ENCODE results near the gene STX8. TPM values are rescaled to one million over a fixed set of nuclear protein-coding genes. Genes with fewer than 3 reads are reported as not detected.

Gene STX8
- polyA plus RNA-seq, 5 donors, result 52.5 to 68.2 (median 60.0) TPM

DNA sequence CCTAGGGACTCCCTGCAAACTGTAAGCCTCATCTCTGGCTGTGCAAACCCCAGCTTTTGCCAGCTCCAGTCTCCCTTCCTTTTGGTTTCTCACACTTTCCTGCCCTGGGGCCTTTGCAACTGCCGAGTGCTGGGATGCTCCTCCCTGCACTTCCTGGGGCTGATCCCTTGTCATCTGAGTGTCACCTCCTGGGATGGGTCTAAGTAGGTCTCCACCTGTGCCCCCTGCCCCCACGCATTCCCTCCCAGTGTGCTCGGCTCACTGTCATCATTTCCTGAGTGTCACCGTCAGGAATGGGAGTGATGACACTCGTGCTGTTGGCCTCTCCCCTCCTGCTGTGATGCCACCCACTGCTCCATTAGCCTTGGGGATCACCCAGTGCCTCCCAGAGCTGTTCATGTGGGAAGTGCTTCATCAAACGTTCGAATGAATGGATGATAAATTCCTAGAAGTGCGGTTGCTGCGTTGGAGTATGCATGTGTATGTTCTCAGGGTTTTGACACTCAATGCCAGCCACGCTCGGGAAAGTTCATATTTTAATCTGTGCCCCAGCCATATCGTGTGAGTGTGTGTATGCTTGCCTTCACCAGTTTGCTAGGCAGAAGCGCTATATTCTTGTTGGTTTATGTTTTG is 364.4 kb downstream of the STX8 start:
- DNase-seq, result no peak

DNA sequence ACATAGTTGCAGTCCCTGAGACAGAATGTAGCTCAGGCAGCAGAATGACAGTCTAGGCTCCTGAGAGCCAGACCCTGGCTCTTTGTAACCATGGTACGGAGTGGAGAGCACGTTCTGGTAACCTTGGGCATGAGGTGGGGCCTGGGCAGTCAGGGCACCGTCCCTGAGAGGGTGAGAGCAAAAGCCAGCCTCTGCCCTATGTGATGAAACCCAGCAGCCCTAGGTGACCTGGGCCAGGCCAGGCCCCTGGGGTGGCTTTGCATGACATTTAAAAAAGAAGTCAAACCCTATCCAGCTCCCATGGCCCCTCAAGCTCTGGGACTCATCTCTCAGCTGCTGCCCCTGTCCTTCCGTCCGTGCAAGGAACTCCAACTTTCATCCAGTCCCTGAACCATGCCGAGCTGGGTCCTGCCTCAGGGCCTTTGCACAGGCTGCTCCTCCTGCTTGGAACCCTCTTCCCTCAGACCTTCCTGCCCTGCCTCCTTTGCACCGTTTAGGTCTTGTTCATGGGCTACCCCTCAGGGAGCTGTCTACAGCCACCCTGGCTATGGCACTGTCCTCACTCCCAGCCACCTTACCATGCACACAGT is 365.7 kb downstream of the STX8 start:
- DNase-seq, result no peak

DNA sequence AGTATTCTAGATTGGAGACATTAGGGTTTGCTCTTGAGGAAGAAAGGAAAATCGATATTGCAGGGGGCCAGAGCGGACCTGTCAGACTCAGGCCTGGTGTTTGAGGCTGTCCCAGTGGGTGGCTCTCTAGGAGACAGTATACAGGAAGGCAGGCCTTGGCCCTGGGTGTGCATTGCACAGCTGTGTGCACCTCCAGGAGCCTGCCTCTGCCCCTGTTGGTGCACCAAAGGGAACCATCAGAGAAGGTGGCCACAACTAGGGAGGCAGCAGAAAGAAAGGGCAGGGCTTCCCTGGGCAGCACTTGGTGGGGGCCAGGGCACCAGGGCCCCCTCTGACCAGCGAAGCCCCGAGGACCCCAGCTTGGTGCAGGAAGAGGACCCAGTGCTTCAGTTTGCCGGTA is 366.3 kb downstream of the STX8 start:
- DNase-seq, result no peak

DNA sequence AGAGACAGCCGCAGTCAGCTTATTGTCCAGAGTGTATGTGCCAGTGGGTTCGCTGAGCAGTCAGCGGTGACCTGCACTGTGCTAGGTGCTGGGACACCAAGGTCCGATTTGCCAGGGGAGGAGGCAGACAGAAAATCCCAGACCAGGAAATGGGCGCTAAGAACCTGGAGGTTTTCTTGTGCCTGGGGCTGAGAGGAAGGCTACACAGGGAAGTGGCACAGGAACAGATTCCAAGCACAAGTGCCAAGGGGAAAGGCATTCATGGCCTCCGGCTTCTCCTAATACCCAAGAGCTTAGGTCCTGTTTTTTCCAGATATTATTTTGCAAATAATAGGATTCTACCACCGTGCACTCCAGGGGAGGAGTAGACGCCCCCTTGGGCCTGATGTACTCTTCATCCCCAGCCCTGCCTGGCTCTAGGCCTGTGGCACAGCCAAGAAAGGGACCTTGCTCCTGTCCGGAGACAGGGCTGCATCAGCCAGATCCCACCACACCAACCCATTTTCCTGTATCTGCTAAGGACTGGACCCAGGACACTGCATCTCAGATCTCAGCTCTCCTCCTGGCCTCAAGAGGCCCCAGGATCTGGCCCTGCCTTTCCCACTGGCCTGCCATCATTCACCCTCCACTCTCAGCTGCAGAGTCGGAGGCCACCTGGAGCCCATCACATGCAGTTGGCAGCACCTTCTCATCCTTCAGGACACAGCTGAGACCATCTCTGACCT is 367.1 kb downstream of the STX8 start:
- DNase-seq, result no peak

DNA sequence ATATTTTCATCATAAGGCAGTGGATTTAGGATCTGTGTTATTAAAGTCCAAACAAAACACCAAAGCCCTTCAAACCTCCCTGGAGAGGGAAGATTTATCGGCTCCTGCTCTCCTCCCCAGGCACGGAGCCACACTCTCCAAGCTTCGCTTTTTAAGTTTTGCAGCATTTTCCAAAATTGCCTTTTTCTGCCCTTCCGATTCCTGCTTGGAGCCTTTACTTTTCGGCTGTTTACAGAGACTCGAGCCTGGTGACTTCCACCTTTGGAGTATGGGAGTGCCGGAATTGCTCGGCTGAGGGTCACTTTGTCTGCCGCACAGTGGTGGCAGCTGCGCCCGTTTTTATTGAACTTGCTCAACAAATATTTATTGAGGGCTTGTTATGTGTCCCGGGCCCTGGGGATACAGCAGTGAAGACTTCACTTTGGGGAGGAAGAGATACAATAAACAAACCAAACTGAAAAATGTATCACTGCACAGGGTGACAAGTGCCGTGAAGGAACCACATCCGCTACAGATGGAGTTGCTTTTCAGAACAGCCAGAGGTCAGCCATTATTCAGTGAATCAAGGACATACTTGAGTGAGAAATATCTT is 368.8 kb downstream of the STX8 start:
- no peak for DNase-seq

DNA sequence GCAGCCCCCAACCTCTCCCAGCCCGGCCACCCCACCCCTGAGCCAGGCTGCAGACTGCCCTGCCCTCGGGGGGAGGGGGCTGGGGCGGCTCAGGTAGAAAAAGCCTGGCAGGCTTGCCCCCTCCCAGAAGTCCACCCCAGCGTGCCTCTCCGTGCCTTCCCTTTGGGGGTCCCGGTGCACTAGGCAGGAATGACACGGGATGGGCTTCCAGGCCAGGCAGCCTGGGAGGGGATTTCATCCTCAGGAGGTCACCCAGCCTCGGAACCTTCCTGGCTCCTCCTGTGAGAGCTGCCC is 369.3 kb downstream of the STX8 start:
- no peak for DNase-seq

DNA sequence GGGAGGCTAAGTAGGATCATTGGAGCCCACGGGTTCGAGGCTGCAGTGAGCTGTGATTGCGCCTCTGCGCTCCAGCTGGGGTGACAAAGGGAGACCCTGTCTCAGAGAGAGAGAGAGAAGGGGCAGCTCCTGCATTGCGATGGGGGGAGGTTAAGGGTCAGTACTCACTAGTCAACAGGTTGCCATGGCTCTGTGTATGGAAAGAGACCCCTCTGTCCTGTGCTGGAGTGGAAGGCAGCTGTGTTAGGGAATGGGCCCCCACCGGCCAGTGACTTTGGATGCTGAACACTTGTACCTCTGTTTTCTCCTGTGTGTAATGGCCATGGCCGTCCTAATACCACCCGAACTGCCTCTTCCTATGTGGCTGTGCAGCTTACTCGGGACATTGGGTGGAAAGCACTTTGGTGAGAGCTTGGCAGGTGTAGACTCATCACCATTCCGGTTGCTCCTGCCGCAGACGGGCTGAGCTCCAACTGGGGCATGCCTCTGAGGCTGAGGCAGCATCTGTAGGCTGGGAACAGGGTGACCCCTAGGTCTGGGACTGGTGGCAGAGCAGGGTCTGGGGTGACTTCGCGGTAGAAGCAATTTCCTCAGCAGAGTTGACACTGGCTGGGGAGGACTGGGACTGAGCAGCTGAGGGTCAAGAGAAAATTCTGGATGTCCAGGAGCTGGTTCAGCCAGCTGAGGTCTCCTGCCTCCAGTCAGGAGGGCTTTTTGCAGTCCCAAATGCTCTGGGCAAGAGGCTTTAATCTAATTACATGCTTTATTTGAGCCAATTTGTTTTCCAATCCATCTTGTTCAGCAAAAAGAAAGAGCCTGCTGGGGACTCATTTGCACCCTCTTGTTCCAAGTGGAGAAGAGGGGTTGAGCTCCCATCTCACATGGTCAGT is 369.9 kb downstream of the STX8 start:
- no peak for DNase-seq

DNA sequence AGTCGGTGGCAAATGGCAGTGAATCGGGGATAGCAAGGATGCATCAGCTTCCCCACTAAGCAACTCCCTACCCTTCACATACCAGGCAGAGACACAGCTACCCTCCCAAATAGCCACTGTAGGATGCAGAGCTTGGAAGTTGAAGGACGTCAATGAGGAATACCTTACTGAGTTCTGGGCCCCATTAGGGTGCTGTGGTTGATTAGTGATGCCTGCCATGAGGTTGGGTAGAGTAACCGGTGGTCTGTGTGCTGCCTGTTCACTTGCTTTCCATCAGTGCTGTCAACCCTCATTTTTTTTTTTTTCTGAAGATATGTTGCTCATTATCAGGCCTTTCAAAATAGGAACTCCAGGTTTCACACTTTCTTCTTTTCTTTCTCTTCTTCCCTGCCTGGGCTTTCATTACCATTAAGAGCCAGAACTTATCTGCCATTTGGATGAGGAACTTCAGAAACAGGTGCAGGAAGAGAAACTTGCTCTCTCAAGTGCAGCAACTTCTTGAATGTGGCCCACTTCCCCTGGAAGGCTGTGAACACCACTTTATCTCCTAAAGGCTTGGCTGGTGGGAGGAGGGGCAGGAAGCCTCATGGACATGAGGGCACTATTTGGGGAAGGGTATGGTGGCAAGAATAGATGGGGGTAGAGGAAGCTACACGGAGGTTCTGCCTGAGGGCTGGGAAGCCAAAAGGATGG is 370.8 kb downstream of the STX8 start:
- no peak for DNase-seq

DNA sequence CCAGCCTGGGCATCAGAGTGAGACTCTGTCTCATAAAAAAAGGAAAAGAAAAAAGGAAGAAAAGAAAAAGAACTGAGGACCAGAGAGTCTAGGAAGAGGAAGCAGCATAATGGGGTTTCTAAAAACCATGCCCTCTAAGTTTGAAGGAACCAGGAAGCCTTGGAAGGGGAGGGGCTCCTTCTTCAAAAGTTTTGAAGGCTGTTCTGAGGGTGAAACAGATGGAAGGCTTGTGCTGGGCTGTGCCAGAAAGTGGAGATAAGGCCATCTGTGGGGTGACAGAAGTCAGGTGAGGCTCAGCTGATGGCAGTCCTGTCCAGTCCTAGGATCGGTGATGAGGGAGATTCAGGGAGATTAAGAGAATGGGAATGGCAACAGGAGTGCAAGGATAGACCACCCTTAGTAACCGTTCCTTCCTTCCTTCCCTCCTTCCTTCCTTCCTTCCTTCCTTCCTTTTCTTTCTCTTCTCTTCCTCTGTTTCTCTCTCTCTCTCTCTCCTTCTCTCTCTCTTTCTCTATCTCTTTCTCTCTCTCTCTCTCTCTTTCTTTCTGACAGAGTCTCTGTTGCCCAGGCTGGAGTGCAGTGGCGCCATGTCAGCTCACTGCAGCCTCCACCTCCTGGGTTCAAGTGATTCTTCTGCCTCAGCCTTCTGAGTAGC is 371.7 kb downstream of the STX8 start:
- no peak for DNase-seq

DNA sequence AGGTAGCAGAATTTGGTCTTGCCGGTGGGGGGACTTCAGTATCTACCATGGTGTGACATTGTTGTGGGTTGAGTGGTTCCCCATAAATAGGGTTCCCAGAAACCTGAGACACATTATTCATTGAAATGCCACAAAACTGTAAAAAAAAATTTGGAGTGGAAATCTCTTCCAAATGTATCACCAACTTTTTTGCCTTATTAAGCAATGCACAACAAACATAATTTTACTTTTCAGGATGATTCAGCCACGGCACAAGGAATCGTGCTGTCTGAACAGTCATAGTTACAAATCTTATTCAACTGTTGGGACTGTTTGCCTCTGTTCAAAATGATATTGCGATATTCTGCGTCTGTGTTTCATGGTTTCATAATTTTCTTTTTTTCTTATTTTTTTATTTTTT is 373.1 kb downstream of the STX8 start:
- no peak for DNase-seq

DNA sequence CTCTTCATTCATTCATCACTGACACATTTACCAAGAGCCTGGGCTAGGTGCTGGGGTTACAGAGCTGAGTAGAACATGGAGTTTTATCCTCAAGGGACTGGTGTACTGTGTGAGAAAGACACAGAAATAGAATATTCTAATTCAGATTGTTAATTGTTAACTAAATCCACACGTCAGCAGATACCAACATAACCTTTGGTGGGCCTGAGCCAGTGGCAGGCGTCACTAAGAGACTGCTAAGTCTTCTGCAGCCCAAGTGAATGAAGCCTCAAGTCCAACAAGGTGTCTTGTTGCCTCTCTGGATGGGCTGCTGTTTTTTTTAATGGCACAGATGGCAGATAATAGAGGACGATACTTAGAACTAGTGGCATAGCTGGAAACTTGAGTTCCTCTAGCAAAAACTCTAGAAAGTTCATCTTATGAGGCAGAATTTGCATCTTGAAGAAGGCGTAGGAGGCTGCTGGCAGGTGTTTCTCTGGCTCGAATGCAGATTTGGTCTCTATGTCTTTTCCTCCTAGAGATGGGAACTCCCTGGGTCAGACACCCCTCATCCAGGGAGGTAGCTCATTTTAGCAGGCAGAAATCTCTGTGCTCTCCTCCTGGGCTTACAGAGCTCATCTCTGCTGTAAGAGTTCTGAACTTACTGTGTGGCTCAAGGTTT is 374.8 kb downstream of the STX8 start:
- DNase-seq, result no peak

Other genes starting within 250 kb of the STX8 start
- gene CFAP52, start 822 bp upstream of the STX8 start, polyA plus RNA-seq (ENCODE audit: insufficient read depth in 1 of 5, insufficient read length in 5 of 5, low replicate concordance in 1 of 5), result 1 to 10 TPM; 2.7 to 9.9 (median 6.0) TPM
- gene USP43, start 69.7 kb upstream of the STX8 start, polyA plus RNA-seq (ENCODE audit: insufficient read depth in 1 of 5, insufficient read length in 5 of 5, low replicate concordance in 1 of 5), result 1 to 10 TPM; 3.0 to 4.7 (median 3.7) TPM
- 1 to 10 TPM in 1 of 5 donors, not detected in 4; 4.4 TPM for gene DHRS7C, start 215.8 kb upstream of the STX8 start, polyA plus RNA-seq (ENCODE audit: insufficient read depth in 1 of 5, insufficient read length in 5 of 5, low replicate concordance in 1 of 5)
- not detected for gene GSG1L2, start 246.3 kb upstream of the STX8 start, polyA plus RNA-seq (ENCODE audit: insufficient read depth in 1 of 5, insufficient read length in 5 of 5, low replicate concordance in 1 of 5)